Activated CD8-positive, alpha-beta memory T cell treated with anti-CD3 and anti-CD28 coated beads for 36 hours (primary cell): ENCODE measurements around the gene SLX1B. TPM values are rescaled to one million over a fixed set of nuclear protein-coding genes. Genes with fewer than 3 reads are reported as not detected.
"Not testable (repeated sequence)": the region's sequence is repeated elsewhere in the genome, so short reads cannot be mapped to it uniquely, and the experiment has no call there.

Source experiments
- CTCF ChIA-PET: fragments of 350-600 bp; sonication (Branson Sonifier 250); formaldehyde crosslinking; loops from one replicate; lab custom pipeline; 2021; ENCODE audit warnings: antibody characterized with exemption; lab: Charles Lee
- POLR2A ChIA-PET: fragments of 350-600 bp; sonication (Branson Sonifier 250); formaldehyde crosslinking; loops from one replicate; lab custom pipeline; 2021; ENCODE audit warnings: antibody characterized with exemption; lab: Charles Lee
- total RNA-seq, 2 experiments: library from RNA; stranded (reverse); gene quantifications; one replicate each; pipeline ENCODE4 v1.2.3, GENCODE V29; 2021

Gene SLX1B
- 10 to 100 TPM; 76.7 to 80.7 TPM for total RNA-seq

DNA sequence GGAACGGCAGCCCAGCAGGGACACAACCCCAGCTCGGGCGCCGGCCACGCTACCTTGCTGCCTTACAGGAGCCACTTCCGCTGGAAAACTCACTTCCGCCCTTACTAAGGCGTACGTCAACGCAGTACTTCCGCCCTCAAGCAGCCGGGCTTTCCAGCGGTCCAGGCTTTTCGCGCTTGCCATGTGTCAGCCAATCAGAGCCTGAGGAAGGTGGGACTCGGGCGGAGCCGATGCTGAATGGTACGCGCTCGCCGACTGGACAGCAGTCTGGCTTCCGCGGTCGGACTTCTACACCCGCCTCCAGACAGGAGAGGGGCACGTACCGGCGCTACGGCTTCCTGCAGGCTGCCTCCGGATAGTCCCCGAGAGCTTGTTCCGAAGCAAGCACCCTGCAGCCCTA is at the start of gene SLX1B, which contains the start of gene BOLA2:
TSS of gene SLX1B (plus strand) at position 265 of the 400 bp plus-strand sequence.
TSS of gene BOLA2 (minus strand) at position 83 of the 400 bp plus-strand sequence. CDS start 98 bp downstream, outside the sequence.
- CTCF ChIA-PET, POLR2A ChIA-PET: not testable (repeated sequence)

DNA sequence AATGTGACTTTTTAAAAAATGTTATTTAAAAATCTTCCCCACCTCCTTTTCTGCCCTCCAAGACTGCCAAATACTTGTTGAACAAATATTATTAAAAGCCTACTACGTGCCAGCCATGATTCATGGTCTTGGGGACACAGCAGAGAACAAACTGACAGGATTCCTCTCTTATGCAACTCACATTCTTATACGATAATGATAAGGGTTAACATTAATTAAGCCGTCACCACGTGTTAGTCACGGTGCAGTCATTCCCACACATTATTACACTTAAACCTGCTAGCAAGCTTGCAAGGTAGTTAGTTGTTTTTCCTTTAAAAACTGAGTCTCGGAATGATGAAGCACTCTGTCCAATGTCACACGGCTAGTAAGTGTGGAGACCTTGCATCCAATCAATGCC is 49.1 kb upstream of the SLX1B start:
- POLR2A ChIA-PET, CTCF ChIA-PET: not testable (repeated sequence)

DNA sequence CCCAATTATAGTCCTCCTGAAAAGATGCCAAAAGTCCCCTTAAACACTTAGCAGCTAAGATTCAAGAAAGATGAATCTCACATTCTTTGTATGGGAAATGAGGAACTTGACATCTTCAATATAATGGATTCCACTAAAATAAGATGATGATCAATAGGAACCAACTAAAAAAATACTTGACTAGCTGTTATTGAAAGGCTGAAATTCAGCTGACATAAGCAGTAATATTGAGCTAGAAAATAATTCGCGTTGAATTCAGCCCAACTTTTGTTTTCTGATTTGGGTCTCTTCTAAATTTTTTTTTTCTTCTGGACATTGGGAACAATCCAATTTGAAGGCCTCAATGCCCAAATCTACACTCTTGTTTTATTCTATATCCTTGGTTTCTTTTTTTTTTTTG is 30.7 kb upstream of the SLX1B start:
- POLR2A ChIA-PET, CTCF ChIA-PET: not testable (repeated sequence)

DNA sequence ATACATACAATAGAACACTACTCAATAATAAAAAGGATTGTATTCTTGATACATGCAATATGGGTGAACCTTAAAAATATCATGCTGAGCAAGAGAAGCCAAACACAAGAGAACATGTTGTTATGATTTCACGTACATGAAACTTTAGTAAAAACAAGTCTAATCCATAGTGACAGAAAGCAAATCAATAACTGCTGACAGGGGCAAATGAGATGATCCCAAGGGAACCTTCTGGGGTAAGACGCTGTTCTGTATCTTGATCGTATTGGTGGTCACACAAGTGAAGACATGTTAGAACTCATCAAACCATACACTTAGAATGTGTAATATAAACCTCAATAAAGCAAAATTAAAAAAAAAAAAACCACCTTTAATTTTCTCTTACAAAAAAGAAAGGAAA is 28.9 kb upstream of the SLX1B start:
- POLR2A ChIA-PET, result not testable (repeated sequence)

DNA sequence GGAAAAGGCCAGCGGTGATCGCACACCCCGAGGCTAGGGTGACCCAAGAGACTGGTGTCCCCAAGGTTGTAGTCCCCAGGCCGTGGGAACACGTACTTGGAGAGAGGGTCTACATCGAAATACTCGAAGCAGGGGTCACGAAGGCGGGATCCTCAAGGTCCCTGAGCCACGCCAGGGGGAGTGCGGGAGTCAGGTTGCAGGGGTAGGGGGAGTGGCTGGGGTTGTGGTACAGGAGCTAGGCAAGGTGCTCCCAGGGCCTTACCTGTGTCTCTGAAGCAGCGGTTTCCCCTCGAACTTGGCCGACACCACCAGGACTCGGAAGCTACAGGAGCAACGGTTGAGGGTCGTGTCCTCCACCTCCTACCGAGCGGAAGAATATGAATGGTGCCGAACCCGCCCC is 579 bp upstream of the SLX1B start:
- CTCF ChIA-PET, POLR2A ChIA-PET: not testable (repeated sequence)

More for the DNA sequence above, 28.9 kb upstream of the SLX1B start:
- CTCF ChIA-PET, result not testable (repeated sequence)

DNA sequence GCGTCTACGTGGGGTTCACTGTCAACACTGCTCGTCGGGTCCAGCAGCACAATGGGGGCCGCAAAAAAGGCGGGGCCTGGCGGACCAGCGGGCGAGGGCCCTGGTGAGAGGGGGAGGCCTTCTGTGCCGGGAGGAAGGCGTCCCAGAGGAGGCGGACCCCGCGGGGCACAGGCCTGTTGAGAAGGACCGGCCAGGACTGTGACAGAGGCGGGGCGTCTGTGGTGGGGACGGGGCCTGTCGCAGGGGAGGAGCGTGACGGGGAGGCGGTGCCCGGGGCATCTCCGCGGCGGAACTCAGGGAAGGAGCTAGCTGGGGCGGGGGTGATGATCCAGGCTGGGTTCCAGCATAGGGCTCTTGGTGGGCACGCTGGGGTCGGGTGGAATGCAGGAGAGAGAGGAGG is 495 bp downstream of the SLX1B start:
- CTCF ChIA-PET, POLR2A ChIA-PET: not testable (repeated sequence)

DNA sequence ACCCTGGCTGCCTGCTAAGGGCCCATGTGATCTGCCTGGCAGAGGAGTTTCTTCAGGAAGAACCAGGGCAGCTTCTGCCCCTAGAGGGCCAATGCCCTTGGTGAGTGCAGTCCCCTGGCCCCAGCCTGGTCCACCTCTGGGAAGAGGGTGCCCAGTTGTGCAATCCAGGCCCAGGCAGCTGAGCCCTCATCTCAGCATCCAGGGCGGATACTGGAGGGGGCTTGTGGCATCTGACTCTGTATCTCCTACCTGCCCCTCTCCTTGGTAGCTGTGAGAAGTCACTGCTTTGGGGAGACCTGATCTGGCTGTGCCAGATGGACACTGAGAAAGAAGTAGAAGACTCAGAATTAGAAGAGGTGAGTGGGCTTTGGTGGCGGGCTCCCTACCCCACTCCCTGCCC is 3.3 kb downstream of the SLX1B start:
- POLR2A ChIA-PET, CTCF ChIA-PET: not testable (repeated sequence)

DNA sequence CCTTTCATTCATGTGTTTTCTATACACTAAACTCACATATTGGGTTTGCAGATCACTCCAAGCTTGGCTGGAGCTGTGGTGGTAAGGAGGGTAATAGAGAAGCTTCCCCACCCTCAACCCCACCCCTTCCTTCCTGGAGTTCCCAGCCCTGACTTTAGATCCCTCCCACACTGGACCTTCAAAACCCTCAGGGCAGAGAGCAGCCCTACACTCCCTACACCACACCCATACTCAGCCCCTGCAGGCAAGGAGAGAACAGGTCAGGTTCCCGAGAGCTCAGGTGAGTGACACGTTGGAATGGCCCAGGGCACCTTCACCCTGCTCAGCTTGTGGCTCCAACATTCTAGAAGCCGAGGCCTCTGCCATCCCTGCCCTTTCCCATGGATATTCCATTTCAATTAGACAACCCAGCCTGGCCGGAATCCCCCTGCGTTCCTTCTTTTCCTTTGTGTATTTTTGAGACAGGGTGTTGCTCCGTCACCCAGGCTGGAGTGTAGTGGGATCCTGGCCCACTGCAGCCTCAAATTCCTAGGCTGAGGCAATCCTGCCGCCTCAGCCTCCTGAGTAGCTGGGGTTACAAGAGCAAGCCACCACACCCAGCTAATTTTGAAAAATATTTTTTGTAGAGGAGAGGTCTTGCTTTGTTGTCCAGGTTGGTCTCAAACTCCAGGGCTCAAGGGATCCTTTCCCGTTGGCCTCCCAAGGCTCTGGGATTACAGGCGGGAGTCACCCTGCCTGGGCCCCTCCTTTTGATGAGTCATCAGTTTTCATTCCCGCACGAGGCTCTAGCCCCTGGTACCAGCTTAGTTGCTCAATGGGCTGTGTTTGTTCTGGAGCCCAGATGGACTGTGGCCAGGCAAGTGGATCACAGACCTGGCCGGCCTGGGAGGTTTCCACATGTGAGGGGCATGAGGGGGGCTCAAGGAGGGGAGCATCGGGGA is 5.6 kb downstream of the SLX1B start, which contains the start of gene SULT1A4:
TSS of gene SULT1A4 (plus strand) at position 208 of the 941 bp plus-strand sequence. CDS start 1,473 bp downstream, outside the sequence.
- CTCF ChIA-PET, POLR2A ChIA-PET: not testable (repeated sequence)

DNA sequence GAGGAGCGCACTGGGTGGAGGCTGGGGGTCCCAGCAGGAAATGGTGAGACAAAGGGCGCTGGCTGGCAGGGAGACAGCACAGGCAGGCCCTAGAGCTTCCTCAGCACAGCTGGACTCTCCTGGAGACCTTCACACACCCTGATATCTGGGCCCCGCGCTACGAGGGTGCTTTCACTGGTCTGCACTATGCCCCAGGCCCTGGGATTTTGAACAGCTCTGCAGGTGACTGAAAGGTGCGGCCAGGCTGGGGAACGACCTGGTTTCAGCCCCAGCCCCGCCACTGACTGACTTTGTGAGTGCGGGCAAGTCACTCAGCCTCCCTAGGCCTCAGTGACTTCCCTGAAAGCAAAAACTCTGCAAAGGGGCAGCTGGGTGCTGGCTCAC is 6.3 kb downstream of the SLX1B start:
- CTCF ChIA-PET, POLR2A ChIA-PET: not testable (repeated sequence)

DNA sequence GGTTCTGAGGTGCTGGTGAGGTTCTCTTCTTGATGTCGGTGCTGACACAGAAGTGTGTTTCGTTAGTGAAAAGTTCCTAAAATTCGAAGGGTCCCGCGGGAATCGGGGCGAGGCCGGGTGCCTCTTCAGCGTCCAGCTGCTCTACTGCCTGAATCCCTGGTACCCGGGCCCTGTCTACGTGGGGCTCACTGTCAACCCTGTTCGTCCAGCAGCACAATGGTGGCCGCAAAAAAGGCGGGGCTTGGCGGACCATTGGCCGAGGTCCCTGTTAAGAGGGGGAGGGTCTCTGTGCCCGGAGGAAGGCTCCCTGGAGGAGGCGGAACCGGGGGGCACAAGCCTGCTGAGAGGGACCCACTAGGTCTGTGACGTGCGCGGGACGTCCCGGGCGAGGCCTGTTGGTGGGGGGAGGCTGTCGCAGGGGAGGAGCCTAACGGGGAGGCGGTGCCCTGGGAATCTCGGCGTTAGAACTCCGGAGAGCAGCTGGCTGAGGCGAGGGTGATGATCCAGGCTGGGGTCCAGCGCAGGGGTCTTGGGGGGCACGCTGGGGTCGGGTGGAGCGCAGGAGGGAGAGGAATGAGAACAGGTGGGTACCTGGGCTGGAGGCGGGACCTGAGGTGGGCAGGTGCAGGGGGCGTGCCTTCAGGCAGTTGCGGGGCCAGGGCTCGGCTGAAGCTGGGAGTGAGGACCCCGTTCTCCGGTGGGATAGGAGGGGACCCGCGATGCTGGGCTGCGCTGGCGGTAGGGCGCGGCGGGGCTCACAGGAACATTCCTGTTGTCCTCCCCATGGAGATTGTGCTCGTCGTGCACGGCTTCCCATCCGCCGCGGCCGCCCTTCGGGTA is 11.9 kb downstream of the SLX1B start:
- POLR2A ChIA-PET, CTCF ChIA-PET: not testable (repeated sequence)

DNA sequence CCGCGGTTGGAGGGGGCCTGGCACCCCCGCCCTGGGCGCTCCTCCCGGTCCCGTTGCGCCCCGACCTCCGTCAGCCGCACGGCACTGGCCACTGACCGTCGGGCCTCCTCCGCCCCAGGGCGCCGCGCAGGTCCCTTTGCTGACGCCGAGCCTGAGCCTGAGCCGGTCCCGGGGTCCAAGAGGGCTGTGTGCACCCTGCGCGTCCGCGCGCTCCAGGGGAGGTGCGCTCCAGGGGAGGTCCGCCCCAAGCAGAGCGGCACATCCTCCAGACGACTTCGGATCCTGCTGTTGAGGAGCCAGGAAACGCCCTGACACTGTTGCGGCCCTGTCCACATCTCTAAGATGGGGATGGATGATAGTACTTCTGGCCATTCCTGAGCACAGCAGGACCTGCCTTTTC is 12.6 kb downstream of the SLX1B start:
- POLR2A ChIA-PET, CTCF ChIA-PET: not testable (repeated sequence)

DNA sequence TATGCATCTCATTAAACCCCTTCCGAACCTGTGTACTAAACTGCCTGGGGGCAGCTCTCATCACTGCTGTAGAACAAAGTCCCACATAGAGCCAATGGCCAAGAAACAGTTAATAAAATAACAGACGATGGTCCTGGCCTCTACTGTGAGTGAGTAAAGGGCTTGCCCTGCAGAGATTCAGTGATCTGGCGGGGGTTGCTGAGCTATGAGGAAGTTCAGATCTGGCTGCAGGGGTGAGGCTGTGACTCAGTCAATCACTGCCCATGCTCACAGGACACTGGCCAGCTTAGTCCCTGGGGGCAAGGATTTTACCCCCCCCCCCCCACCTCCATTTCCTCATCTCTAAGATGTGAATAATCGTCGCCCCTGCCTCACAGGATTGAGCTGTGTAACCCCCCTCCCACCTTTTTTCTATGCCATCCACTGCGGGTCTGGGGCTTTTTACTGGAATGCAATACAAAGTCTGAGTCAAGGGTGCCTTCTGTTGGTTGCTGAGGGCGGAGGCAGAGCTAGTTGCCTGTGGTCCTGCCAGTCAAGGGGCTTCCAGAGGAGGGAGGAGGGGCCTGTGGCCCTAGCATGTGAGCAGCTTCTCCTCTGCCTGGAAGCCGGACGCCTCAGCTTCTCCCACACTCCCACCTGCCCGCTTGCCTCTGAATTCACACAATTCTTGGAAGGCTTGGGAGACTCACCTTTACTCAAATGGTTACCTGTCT is 13.5 kb downstream of the SLX1B start:
- CTCF ChIA-PET, POLR2A ChIA-PET: not testable (repeated sequence)

DNA sequence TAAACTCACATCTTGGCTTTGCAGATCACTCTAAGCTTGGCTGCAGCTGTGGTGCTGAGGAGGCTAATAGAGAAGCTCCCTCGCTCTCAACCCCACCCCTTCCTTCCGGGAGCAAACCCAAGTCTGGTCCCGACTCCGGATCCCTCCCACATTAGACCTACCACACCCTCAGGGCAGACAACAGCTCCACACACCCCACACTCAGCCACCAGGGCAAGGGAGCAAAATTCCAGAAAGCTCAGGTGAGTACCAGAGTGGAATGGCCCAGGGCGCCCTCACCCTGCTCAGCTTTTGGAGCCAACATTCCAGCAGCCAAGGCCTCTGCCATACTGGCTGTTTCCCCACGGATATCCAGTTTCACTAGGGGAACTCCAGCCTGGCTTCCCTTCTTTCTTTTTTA is 15.3 kb downstream of the SLX1B start:
- CTCF ChIA-PET, result not testable (repeated sequence)

DNA sequence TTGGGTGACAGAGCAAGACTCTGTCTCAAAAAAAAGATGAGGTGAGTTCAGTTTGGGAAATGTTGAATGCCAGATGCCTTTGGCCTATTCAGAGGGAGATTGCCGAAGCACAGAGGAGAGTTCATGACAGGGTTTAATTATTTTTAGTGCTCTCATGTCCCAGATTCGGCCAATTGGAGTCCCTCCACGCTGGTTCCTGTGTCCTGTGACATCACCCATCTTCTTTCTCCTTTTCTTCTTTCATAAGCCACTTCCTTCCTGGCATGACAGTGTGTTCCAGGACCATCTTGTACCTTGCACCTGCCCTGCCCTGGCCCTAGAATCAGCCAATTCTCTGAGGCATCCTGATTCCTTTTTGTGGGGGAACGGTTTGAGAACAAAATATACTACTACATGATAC is 17.7 kb downstream of the SLX1B start:
- CTCF ChIA-PET, POLR2A ChIA-PET: not testable (repeated sequence)

More for the DNA sequence above, 15.3 kb downstream of the SLX1B start:
- POLR2A ChIA-PET, result not testable (repeated sequence)

DNA sequence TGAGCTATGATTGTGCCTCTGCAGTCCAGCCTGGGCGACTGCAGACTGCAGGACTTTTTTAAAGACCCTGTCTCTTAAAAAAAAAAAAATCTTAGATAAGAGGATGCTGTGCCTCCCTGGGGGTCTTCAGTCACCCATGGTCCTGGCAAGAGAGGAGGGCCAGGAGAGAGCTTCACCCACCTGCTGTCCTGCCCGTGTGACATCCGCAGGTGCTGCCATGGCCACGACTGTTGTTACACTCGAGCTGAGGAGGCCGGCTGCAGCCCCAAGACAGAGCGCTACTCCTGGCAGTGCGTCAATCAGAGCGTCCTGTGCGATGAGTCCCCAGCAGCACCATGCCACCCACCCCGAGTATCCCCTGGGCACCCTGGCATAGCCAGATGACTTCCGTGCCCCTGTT is 27.9 kb downstream of the SLX1B start:
- POLR2A ChIA-PET, CTCF ChIA-PET: not testable (repeated sequence)

DNA sequence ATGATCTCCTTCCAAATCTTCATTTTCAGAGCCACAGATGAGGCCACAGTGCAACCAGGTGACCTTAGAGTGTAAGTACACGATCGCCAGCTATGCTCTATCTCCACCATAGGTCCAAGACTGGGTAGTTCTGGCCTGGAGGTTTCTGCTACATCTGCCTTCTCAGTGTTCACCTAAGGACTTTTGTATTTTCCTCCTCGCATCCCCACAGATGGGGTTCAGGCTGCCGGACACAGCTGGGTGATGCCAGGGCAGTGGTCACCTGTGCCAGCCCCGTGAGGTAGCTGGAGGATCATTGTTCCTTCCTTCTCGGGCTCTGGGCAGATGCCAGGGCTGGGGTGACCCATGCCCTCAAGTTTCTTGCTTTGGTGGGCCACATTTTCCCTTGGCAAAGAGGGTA is 52.0 kb downstream of the SLX1B start, which contains the start of gene NPIPB12:
TSS of gene NPIPB12 (minus strand) at position 101 of the 400 bp plus-strand sequence.
- CTCF ChIA-PET, POLR2A ChIA-PET: not testable (repeated sequence)
